GM12878 (cell line): ENCODE measurements around the gene CHIC2. TPM values are rescaled to one million over a fixed set of nuclear protein-coding genes. Genes with fewer than 3 reads are reported as not detected.

Experiments
- ATAC-seq: fragments of 200-7000 bp; cut with Tn5 transposase; 3 replicates; pipeline ENCODE4 v1.9.1; 2020; ENCODE audit warnings: mild to moderate bottlenecking, moderate library complexity
- BruUV-seq: library from RNA; stranded (reverse); fragments of 400-500 nt; replicated peaks from 2 replicates; lab custom pipeline; 2021; lab: Mats Ljungman, UMichigan
- CTCF ChIA-PET: fragments of 300-600 bp; sonication (Branson Sonifier 250); formaldehyde crosslinking; extraction: SDS; loops from one replicate; lab custom pipeline; 2021; ENCODE audit warnings: inconsistent platforms; lab: Yijun Ruan, JAX
- POLR2A ChIA-PET: fragments of 350-600 bp; formaldehyde crosslinking; extraction: SDS; loops from one replicate; lab custom pipeline; 2021; ENCODE audit warnings: inconsistent platforms; lab: Charles Lee
- RAD21 ChIA-PET: fragments of 300-600 bp; sonication (Branson Sonifier 250); formaldehyde crosslinking; loops from one replicate; lab custom pipeline; 2023; ENCODE audit warnings: antibody characterized with exemption; ENCODE audit not compliant: unreplicated experiment; lab: Charles Lee
- SMC1A ChIA-PET: fragments of 300-600 bp; sonication (Branson Sonifier 250); formaldehyde crosslinking; loops from one replicate; lab custom pipeline; 2023; ENCODE audit not compliant: unreplicated experiment, uncharacterized antibody; lab: Charles Lee
- DNase-seq: peaks from one replicate; pipeline ENCODE4 v3.0.0-alpha.2; 2011; ENCODE audit warnings: low read depth, low spot score
- FAIRE-seq: peaks from 3 replicates; lab custom pipeline; 2011; peaks lifted over from hg19 to GRCh38; lab: Jason Lieb, UNC
- H2AFZ ChIP-seq: 2 replicates; pipeline ENCODE4 v1.6.0; 2011; ENCODE audit warnings: low read depth, low read length, control low read depth; ENCODE audit not compliant: control insufficient read depth
- H3K27ac ChIP-seq: 2 replicates; pipeline ENCODE4 v1.5.1; 2011; ENCODE audit warnings: control low read depth; ENCODE audit not compliant: control insufficient read depth, insufficient read depth
- H3K27me3 ChIP-seq, 2 experiments: replicated peaks in 1 of 2; 2 replicates each; pipeline versions ENCODE4 v1.6.0 to v1.6.1; 2011; ENCODE audit warnings: low read length in 1 of 2; ENCODE audit not compliant: control insufficient read depth in 2 of 2, insufficient read depth in 2 of 2
- H3K36me3 ChIP-seq, 2 experiments: 2 replicates each; pipeline ENCODE4 v1.5.1; 2011; ENCODE audit warnings: low read length in 1 of 2; ENCODE audit not compliant: control insufficient read depth in 2 of 2, insufficient read depth in 2 of 2
- H3K4me1 ChIP-seq: 2 replicates; pipeline ENCODE4 v1.6.1; 2011; ENCODE audit warnings: mild to moderate bottlenecking, low read length, moderate library complexity, mixed read lengths; ENCODE audit not compliant: control insufficient read depth, insufficient read depth
- H3K4me2 ChIP-seq: 2 replicates; pipeline ENCODE4 v1.6.0; 2011; ENCODE audit warnings: control low read depth; ENCODE audit not compliant: control insufficient read depth, insufficient read depth
- H3K4me3 ChIP-seq: fragments of 200-600 bp; sonication (generic); 2 replicates; pipeline ENCODE4 v1.5.1; 2016
- H3K79me2 ChIP-seq: 2 replicates; pipeline ENCODE4 v1.6.0; 2011; ENCODE audit warnings: low read length; ENCODE audit not compliant: control insufficient read depth, insufficient read depth
- H3K9ac ChIP-seq: 2 replicates; pipeline ENCODE4 v1.8.0; 2011; ENCODE audit warnings: low read length, control low read depth, mixed read lengths; ENCODE audit not compliant: control insufficient read depth, insufficient read depth
- H3K9me3 ChIP-seq: replicated peaks from 3 replicates; pipeline ENCODE4 v1.5.1; 2011; ENCODE audit warnings: mild to moderate bottlenecking, low read length; ENCODE audit not compliant: control insufficient read depth, insufficient read depth
- H4K20me1 ChIP-seq: 2 replicates; pipeline ENCODE4 v1.6.0; 2011; ENCODE audit not compliant: control insufficient read depth, insufficient read depth
- BCL3 ChIP-seq: IDR thresholded peaks from 2 replicates; pipeline ENCODE4 v1.6.1; 2011; ENCODE audit warnings: borderline replicate concordance, low read depth, mild to moderate bottlenecking, moderate library complexity, low read length; ENCODE audit not compliant: insufficient read depth, poor library complexity, severe bottlenecking
- CEBPB ChIP-seq, 2 experiments: fragments of 150-350 bp in 1 of 2; IDR thresholded peaks; 2 replicates each; pipeline ENCODE4 v1.6.1; 2012 to 2014; ENCODE audit warnings: low read depth in 2 of 2, low read length in 2 of 2, borderline replicate concordance in 1 of 2, inconsistent platforms in 1 of 2
- FOXK2 ChIP-seq: fragments of 450-650 bp; IDR thresholded peaks from 2 replicates; pipeline ENCODE4 v1.6.1; 2017; ENCODE audit warnings: mild to moderate bottlenecking, moderate library complexity
- FOXM1 ChIP-seq: IDR thresholded peaks from 2 replicates; pipeline ENCODE4 v1.6.1; 2012; ENCODE audit warnings: low read depth, mild to moderate bottlenecking, inconsistent platforms, low read length, moderate library complexity
- NR2C1 ChIP-seq: fragments of 450-650 bp; IDR thresholded peaks from 2 replicates; pipeline ENCODE4 v1.6.1; 2017; ENCODE audit warnings: antibody characterized with exemption, mild to moderate bottlenecking, moderate library complexity
- RBBP5 ChIP-seq: fragments of 200-600 bp; sonication (generic); conservative IDR thresholded peaks from 2 replicates; pipeline ENCODE4 v1.6.1; 2016
- SMAD5 ChIP-seq: IDR thresholded peaks from 2 replicates; pipeline ENCODE4 v1.6.1; 2016; ENCODE audit warnings: antibody characterized with exemption, low read depth
- TCF12 ChIP-seq: IDR thresholded peaks from 2 replicates; pipeline ENCODE4 v1.6.1; 2011; ENCODE audit warnings: low read depth, mild to moderate bottlenecking, low read length
- ZNF274 ChIP-seq: IDR thresholded peaks from one replicate; pipeline ENCODE4 v1.8.0; 2011; ENCODE audit not compliant: insufficient read length, insufficient read depth
- WGBS: methylation state at CpG from one replicate; pipeline ENCODE4 v1.1.6; 2016; ENCODE audit warnings: low lambda C conversion rate; ENCODE audit not compliant: insufficient replicate concordance, insufficient coverage; ENCODE audit errors: missing lambda C conversion rate; 5-methylcytosine and 5-hydroxymethylcytosine counted together
- in situ Hi-C: fragments of 300-500 bp; cut with MboI; formaldehyde crosslinking; loops from 9 replicates; pipeline ENCODE4 v1.14.3; 2018; ENCODE audit warnings: mixed read lengths
- intact Hi-C: fragments of 100-400 bp; cut with micrococcal nuclease; formaldehyde crosslinking; loops from one replicate; pipeline ENCODE4 v1.14.2; 2022; ENCODE audit not compliant: unreplicated experiment
- polyA plus RNA-seq, 11 experiments: library from polyadenylated mRNA; depleted of rRNA in 4 of 11; unstranded in 6 of 11; stranded (reverse) in 5 of 11; fragments of >200 nt; fragmentation: Nextera tagmentation in 4 of 11; fragmentation: Illumina TruSeq in 1 of 11; extraction: Ambion mirVana in 4 of 11; extraction: Trizol in 1 of 11; gene quantifications; 1 replicate in 1 of 11; 2 replicates in 10 of 11; pipeline versions ENCODE4 v1.2.1 to v1.2.3, GENCODE V29; 2011 to 2016; ENCODE audit warnings: inconsistent platforms in 2 of 11, missing spikeins in 2 of 11, low read depth in 1 of 11
- total RNA-seq, 4 experiments: library from RNA; depleted of rRNA in 3 of 4; stranded (reverse); fragments of >200 nt in 3 of 4; fragmentation: Illumina TruSeq in 1 of 4; extraction: Trizol in 1 of 4; gene quantifications; 2 replicates each; pipeline versions ENCODE4 v1.2.1 to v1.2.3, GENCODE V29; 2013 to 2021

CHIC2 gene
- total and polyA plus RNA-seq, 10 of the 15 experiments (the other 5 are each of a cell fraction or from before 2014, with no cell fraction given) = 0.80 to 24.4 (median 12.2) TPM

- ChIA-PET CTCF (no interaction called here), POLR2A (no interaction called here), RAD21 (no interaction called here), SMC1A (interaction anchor here (0.7 kb wide), 1 partner anchor 60 kb away, joined by 3 read pairs; no protein-coding TSS in a partner anchor)
- intact Hi-C loops (no loop called here), in situ Hi-C loops (no loop called here)
- TF ChIP-seq NR2C1 = no peak
- no peak for TF ChIP-seq FOXK2
- TF ChIP-seq FOXM1 = no peak
- TF ChIP-seq TCF12 = no peak
- TF ChIP-seq RBBP5 = no peak
- no peak for TF ChIP-seq BCL3
- TF ChIP-seq ZNF274 = no peak
- no peak for TF ChIP-seq CEBPB (IDR thresholded peaks at IDR 0.05; ENCODE audit: borderline replicate concordance in 1 of 2, low read depth in 2 of 2, low read length in 2 of 2)
- TF ChIP-seq SMAD5 = no peak
- H3K27ac ChIP-seq = no peak overlapping the region
- no TSS peak for BruUV-seq
- H3K36me3 ChIP-seq = no peaks in the 10 kb centered on the region
- H3K4me2 ChIP-seq = no peak overlapping the region
- no peaks in the 10 kb centered on the region for H3K79me2 ChIP-seq
- ATAC-seq (no peak), DNase-seq (no peak), FAIRE-seq (no peak)
- no peaks in the 10 kb centered on the region for H3K9me3 ChIP-seq
- no peak overlapping the region for H3K9ac ChIP-seq
- H2AFZ ChIP-seq = no peak overlapping the region
- no peaks in the 10 kb centered on the region for H4K20me1 ChIP-seq
- H3K4me1 ChIP-seq = no peaks in the 10 kb centered on the region
- 94% methylated on average over 2 of the region's 2 CpGs for WGBS
- no peaks in the 10 kb centered on the region for H3K27me3 ChIP-seq
- H3K4me3 ChIP-seq = no peak overlapping the region
Observed at GRCh38 chr4:54073271-54073880, 9.0 kb upstream of the CHIC2 start.
